Natural killer cell (primary cell): ENCODE results near the gene IRS1. TPM values are rescaled to one million over a fixed set of nuclear protein-coding genes. Genes with fewer than 3 reads are reported as not detected.

Source experiments
- ATAC-seq, 3 donors: fragments of 150-1000 bp in 2 of 3; fragments of 200-7000 bp in 1 of 3; cut with Tn5 transposase; 1 replicate in 1 of 3; 2 replicates in 2 of 3; pipeline ENCODE4 v1.10.0; 2021; ENCODE audit warnings: mild to moderate bottlenecking in 2 of 3, moderate library complexity in 2 of 3
- DNase-seq, 2 donors: peaks; one replicate each; pipeline versions ENCODE4 v3.0.0 to v3.0.0-alpha.2; 2013 to 2021; ENCODE audit warnings: mixed read lengths in 1 of 2
- H3K27ac ChIP-seq: one replicate; pipeline ENCODE4 v1.5.1; 2013; ENCODE audit warnings: mild to moderate bottlenecking, low read length
- H3K27me3 ChIP-seq: one replicate; pipeline ENCODE4 v1.6.1; 2013; ENCODE audit warnings: low read length; ENCODE audit not compliant: control insufficient read depth, insufficient read depth
- H3K36me3 ChIP-seq: one replicate; pipeline ENCODE4 v1.6.1; 2013; ENCODE audit warnings: low read length; ENCODE audit not compliant: control insufficient read depth, insufficient read depth
- H3K4me1 ChIP-seq: one replicate; pipeline ENCODE4 v1.6.1; 2013; ENCODE audit warnings: low read length; ENCODE audit not compliant: control insufficient read depth, insufficient read depth
- H3K4me3 ChIP-seq: one replicate; pipeline ENCODE4 v1.5.1; 2013; ENCODE audit warnings: low read length
- H3K9me3 ChIP-seq: one replicate; pipeline ENCODE4 v1.6.1; 2013; ENCODE audit warnings: low read length; ENCODE audit not compliant: control insufficient read depth, insufficient read depth
- H3K27ac Mint-ChIP-seq, 2 donors: one replicate each; pipeline ENCODE4 v1.8.0; 2022; ENCODE audit warnings: mild to moderate bottlenecking in 2 of 2, mixed read lengths in 2 of 2, moderate library complexity in 1 of 2
- H3K27me3 Mint-ChIP-seq, 2 donors: one replicate each; pipeline ENCODE4 v1.8.0; 2022; ENCODE audit warnings: low read depth in 2 of 2, mixed read lengths in 2 of 2
- H3K36me3 Mint-ChIP-seq: one replicate; pipeline ENCODE4 v1.8.0; 2022; ENCODE audit warnings: mixed read lengths
- H3K4me1 Mint-ChIP-seq, 2 donors: one replicate each; pipeline ENCODE4 v1.8.0; 2022; ENCODE audit warnings: mixed read lengths in 2 of 2
- H3K4me3 Mint-ChIP-seq: one replicate; pipeline ENCODE4 v1.8.0; 2022; ENCODE audit warnings: mild to moderate bottlenecking, moderate library complexity, mixed read lengths
- H3K9me3 Mint-ChIP-seq, 2 donors: one replicate each; pipeline ENCODE4 v1.8.0; 2022; ENCODE audit warnings: mixed read lengths in 2 of 2
- WGBS: methylation state at CpG from one replicate; pipeline ENCODE4 v1.1.7; 2013; ENCODE audit warnings: missing lambda C conversion rate; ENCODE audit not compliant: insufficient coverage; 5-methylcytosine and 5-hydroxymethylcytosine counted together
- intact Hi-C: fragments of 100-400 bp; cut with micrococcal nuclease; formaldehyde crosslinking; loops from one replicate; pipeline ENCODE4 v1.14.2; 2022
- total RNA-seq, 4 donors: library from RNA; stranded (reverse); fragments of 120-200 nt in 1 of 4; gene quantifications; one replicate each; pipeline versions ENCODE4 v1.2.3 to v1.2.4, GENCODE V29; 2013 to 2022
- TF ChIP-seq, protein P1 (sequence below): fragments of 200-600 bp; IDR thresholded peaks from one replicate; pipeline ENCODE4 v1.8.0; 2022; ENCODE audit warnings: antibody characterized with exemption

The IRS1 gene
- total RNA-seq, 3 donors from 2014 or later (not counting 1 experiment from before 2014, with no cell fraction given), result 0.09 to 0.55 (median 0.36) TPM

DNA sequence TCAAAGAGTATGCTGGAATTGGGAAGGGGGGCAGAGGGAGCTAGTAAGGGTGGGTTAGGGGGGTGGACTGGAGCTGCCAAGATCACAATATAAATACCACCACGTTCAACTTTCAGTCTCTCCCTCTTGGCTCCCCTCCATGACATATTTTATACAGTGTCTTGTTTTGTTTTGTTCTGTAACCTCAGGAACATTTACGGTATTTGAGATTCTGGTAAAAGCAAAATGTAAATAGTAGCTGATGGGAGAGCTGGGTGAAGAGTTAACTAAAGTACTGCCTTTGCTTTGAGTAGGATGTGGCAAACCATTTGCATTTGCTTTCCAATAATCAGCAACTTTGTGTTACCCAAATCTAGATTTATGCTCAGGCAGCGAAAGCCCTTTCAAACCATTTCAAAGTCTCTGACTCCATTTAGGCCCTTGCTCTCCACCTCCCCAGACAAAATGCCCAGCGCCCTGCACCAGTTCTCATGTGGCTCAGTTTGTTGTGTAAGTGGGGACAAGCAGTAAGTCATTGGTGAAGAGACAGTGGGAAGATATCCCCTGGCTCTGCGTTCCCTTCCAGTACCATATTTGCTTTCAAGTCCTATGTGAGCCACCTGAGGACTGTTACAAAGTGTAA is 17.4 kb downstream of the IRS1 start:
- Mint-ChIP-seq H3K4me3 (no peak overlapping the region), H3K27me3 (peaks cover 22 to 55% of the 10 kb centered on the region in 2 donors), H3K36me3 (no peaks in the 10 kb centered on the region), H3K9me3 (no peaks in the 10 kb centered on the region), H3K27ac (no peak overlapping the region), H3K4me1 (no peaks in the 10 kb centered on the region)
- Histone ChIP-seq H3K27me3 (peaks cover 2% of the 10 kb centered on the region), H3K9me3 (no peaks in the 10 kb centered on the region), H3K4me1 (no peaks in the 10 kb centered on the region), H3K27ac (no peak overlapping the region), H3K4me3 (no peak overlapping the region), H3K36me3 (no peaks in the 10 kb centered on the region)
- DNase-seq (no peak), ATAC-seq (no peak)
- TF ChIP-seq, protein P1, sequence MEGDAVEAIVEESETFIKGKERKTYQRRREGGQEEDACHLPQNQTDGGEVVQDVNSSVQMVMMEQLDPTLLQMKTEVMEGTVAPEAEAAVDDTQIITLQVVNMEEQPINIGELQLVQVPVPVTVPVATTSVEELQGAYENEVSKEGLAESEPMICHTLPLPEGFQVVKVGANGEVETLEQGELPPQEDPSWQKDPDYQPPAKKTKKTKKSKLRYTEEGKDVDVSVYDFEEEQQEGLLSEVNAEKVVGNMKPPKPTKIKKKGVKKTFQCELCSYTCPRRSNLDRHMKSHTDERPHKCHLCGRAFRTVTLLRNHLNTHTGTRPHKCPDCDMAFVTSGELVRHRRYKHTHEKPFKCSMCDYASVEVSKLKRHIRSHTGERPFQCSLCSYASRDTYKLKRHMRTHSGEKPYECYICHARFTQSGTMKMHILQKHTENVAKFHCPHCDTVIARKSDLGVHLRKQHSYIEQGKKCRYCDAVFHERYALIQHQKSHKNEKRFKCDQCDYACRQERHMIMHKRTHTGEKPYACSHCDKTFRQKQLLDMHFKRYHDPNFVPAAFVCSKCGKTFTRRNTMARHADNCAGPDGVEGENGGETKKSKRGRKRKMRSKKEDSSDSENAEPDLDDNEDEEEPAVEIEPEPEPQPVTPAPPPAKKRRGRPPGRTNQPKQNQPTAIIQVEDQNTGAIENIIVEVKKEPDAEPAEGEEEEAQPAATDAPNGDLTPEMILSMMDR, result no peak
- intact Hi-C loops, result no loop called here
- 67% methylated on average over 2 of the region's 5 CpGs for WGBS

DNA sequence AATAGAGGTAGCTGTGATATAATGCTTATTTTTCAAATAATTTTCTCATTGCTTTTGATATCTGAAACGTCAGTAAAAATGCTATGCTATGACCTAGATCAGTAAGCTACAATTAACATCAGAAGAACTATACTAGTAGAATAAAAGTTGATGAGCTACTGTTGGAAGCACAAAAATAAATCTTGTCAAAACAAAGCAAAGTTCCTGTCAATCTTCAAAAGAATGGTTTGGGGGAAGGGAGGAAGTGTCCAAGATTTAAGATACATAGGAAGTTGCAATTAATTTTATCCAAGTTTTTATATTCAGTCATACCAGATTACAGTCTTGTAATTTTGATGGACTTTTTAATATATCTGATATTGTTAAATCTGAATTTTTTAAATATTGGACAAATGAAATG is 19.2 kb downstream of the IRS1 start:
- no peaks in the 10 kb centered on the region for H3K9me3 Mint-ChIP-seq
- Histone ChIP-seq H3K36me3 (no peaks in the 10 kb centered on the region), H3K9me3 (no peaks in the 10 kb centered on the region), H3K27ac (no peak overlapping the region), H3K27me3 (peaks cover 8% of the 10 kb centered on the region), H3K4me3 (no peak overlapping the region), H3K4me1 (no peaks in the 10 kb centered on the region)
- no CpG with 5 or more reads among the region's 1 CpG for WGBS
- DNase-seq (no peak), ATAC-seq (no peak)
- H3K4me3 Mint-ChIP-seq, result no peak overlapping the region
- intact Hi-C loops, result no loop called here
- H3K27ac Mint-ChIP-seq, result no peak overlapping the region
- TF ChIP-seq, protein P1, result no peak
- no peaks in the 10 kb centered on the region for H3K4me1 Mint-ChIP-seq
- peaks cover 6% of the 10 kb centered on the region for H3K36me3 Mint-ChIP-seq
- H3K27me3 Mint-ChIP-seq, result peaks cover 27 to 55% of the 10 kb centered on the region in 2 donors

DNA sequence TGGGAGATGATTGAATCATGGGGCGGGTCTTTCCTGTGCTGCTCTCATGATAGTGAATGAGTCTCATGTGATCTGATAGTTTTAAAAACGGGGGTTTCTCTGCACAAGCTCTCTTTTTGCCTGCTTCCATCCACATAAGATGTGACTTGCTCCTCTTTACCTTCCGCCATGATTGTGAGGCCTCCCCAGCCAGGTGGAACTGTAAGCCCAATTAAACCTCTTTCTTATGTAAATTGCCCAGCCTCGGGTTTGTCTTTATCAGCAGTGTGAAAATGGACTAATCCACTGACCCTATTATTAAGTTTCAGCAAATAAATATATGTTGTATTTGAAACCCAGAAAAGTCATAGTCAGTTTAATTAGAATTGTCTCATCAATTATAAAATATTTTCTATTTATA is 22.0 kb downstream of the IRS1 start:
- H3K36me3 Mint-ChIP-seq, result peaks cover 20% of the 10 kb centered on the region
- intact Hi-C loops, result no loop called here
- H3K9me3 Mint-ChIP-seq, result peaks cover 7 to 10% of the 10 kb centered on the region in 2 donors
- ATAC-seq, result no peak
- 100% methylated on average over 3 of the region's 4 CpGs for WGBS
- H3K27ac Mint-ChIP-seq, result no peak overlapping the region
- H3K4me3 ChIP-seq, result no peak overlapping the region
- peaks cover 12 to 13% of the 10 kb centered on the region in 2 donors for H3K4me1 Mint-ChIP-seq
- no peak overlapping the region for H3K27ac ChIP-seq
- H3K9me3 ChIP-seq, result no peaks in the 10 kb centered on the region
- peaks cover 9% of the 10 kb centered on the region for H3K27me3 ChIP-seq
- DNase-seq, result no peak
- H3K4me1 ChIP-seq, result peaks cover 3% of the 10 kb centered on the region
- peaks cover 34 to 62% of the 10 kb centered on the region in 2 donors for H3K27me3 Mint-ChIP-seq
- TF ChIP-seq, protein P1, result no peak
- H3K36me3 ChIP-seq, result no peaks in the 10 kb centered on the region
- H3K4me3 Mint-ChIP-seq, result no peak overlapping the region

DNA sequence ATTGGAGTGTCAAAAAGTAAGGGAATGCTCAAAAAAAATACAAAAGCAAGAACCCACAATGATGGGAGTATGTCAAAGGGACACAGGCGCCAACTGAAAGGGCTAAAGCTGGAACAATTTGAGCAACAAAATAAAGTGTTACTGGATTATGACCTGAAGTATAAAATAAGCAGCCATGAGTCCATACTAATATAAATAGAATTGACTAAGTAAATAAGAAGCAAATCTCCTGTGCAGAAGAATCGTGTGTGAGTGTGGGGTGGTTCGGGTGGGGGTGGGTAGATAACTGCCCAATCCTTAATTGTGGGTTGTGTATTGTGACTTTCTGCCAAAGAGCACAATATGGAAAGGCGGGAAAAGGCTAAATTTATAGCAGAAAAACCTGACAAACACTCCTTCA is 23.5 kb downstream of the IRS1 start:
- H3K36me3 Mint-ChIP-seq, result peaks cover 20% of the 10 kb centered on the region
- no peak overlapping the region for H3K4me3 Mint-ChIP-seq
- Histone ChIP-seq H3K4me1 (peaks cover 3% of the 10 kb centered on the region), H3K27ac (no peak overlapping the region), H3K4me3 (no peak overlapping the region), H3K27me3 (peaks cover 7% of the 10 kb centered on the region), H3K36me3 (no peaks in the 10 kb centered on the region), H3K9me3 (no peaks in the 10 kb centered on the region)
- DNase-seq (no peak), ATAC-seq (no peak)
- 95% methylated on average over 4 of the region's 4 CpGs for WGBS
- H3K9me3 Mint-ChIP-seq, result peaks cover 7 to 10% of the 10 kb centered on the region in 2 donors
- peaks cover 35 to 62% of the 10 kb centered on the region in 2 donors for H3K27me3 Mint-ChIP-seq
- H3K27ac Mint-ChIP-seq, result no peak overlapping the region
- TF ChIP-seq, protein P1, result no peak
- intact Hi-C loops, result no loop called here
- H3K4me1 Mint-ChIP-seq, result peaks cover 22 to 24% of the 10 kb centered on the region in 2 donors
